Esophagus muscularis mucosa (tissue), 3 donors: ENCODE data around the gene SLC8A1.

Experiments used
- POLR2A ChIP-seq: fragments of 450-650 bp; IDR thresholded peaks from one replicate; pipeline ENCODE4 v1.6.1; 2017; ENCODE audit warnings: antibody characterized with exemption, moderate library complexity, mild to moderate bottlenecking, low read depth
- POLR2AphosphoS5 ChIP-seq, 2 donors: sonication (generic); formaldehyde crosslinking; IDR thresholded peaks; one replicate each; pipeline ENCODE4 v1.6.1; 2017; ENCODE audit warnings: antibody characterized with exemption in 2 of 2
- TF ChIP-seq, protein P1 (sequence below), 3 experiments: fragments of 200-600 bp in 2 of 3; fragments of 450-650 bp in 1 of 3; sonication (generic) in 2 of 3; IDR thresholded peaks; one replicate each; pipeline ENCODE4 v1.5.1; 2017 to 2019; ENCODE audit warnings: antibody characterized with exemption in 3 of 3, mild to moderate bottlenecking in 2 of 3, moderate library complexity in 1 of 3

GRCh38 chr2:40363231-40363630 lies 88.7 kb downstream of the SLC8A1 start:
- TF ChIP-seq POLR2A (no peak), POLR2AphosphoS5 (IDR thresholded peaks at IDR 0.05) (no peak)
- TF ChIP-seq, protein P1, sequence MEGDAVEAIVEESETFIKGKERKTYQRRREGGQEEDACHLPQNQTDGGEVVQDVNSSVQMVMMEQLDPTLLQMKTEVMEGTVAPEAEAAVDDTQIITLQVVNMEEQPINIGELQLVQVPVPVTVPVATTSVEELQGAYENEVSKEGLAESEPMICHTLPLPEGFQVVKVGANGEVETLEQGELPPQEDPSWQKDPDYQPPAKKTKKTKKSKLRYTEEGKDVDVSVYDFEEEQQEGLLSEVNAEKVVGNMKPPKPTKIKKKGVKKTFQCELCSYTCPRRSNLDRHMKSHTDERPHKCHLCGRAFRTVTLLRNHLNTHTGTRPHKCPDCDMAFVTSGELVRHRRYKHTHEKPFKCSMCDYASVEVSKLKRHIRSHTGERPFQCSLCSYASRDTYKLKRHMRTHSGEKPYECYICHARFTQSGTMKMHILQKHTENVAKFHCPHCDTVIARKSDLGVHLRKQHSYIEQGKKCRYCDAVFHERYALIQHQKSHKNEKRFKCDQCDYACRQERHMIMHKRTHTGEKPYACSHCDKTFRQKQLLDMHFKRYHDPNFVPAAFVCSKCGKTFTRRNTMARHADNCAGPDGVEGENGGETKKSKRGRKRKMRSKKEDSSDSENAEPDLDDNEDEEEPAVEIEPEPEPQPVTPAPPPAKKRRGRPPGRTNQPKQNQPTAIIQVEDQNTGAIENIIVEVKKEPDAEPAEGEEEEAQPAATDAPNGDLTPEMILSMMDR (IDR thresholded peaks at IDR 0.05): no peak
